ENCODE measurements around the gene VSTM2L.

Gene VSTM2L

DNA sequence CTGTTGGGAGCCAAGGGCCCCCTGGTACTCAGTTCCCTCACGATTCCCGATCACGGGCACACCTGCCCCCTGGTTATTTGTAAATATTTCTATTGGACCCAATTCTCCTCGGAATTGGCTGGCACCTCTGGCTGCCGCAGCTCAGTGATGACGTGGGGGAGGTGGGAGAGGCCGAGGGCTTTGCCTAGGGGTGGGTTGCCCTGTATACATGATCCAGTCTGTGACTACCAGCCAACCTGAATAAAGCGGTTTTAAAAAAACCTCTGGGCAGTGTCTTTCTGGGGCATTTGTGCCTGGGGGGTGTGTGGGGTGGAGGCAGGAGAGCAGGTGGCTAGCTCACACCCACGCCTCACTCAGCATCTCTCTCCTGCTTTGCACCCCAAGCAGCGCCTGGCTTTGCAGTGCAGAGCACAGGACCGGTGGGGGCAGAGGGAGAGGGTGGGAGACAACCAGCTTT lies 42.2 kb downstream of the VSTM2L start:
- H3K4me3 ChIP-seq (ENCODE audit: insufficient read depth, low read depth, low read length, poor library complexity, severe bottlenecking) = no peak overlapping the region
- DNase-seq = no peak
- H3K27me3 ChIP-seq (replicated peaks; ENCODE audit: control insufficient read depth, insufficient read depth, low read length, poor library complexity, severe bottlenecking) = no peaks in the 10 kb centered on the region
- H3K27ac ChIP-seq (ENCODE audit: insufficient read depth, low read length, poor library complexity, severe bottlenecking) = no peak overlapping the region
- H3K4me1 ChIP-seq (ENCODE audit: control insufficient read depth, insufficient read depth, low read length, poor library complexity, severe bottlenecking) = no peaks in the 10 kb centered on the region
- H3K9me3 ChIP-seq (ENCODE audit: control insufficient read depth, low read length) = no peaks in the 10 kb centered on the region
- no peaks in the 10 kb centered on the region for H3K36me3 ChIP-seq (ENCODE audit: control insufficient read depth, insufficient read depth, low read length)

DNA sequence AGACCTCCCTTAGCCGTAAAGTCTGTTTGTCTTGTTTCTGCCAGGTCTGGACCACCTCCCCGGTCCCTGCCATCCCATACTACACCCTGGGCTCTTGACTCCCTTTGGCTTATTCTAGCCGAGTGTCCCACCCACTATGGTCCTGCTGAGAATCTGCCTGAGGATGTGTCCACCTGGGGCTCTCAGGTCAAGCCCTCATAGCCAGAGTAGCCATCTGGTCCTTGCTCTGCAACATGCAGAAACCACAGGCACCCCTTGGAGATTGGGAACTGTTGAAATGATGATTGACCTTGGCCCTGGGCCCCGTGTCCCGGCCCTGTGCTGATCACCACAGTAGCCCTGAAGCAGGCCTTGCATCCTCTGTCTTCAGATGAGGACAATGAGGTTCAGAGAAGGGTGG lies 44.0 kb downstream of the VSTM2L start:
- Histone ChIP-seq H3K36me3 (ENCODE audit: control insufficient read depth, insufficient read depth, low read length) (no peaks in the 10 kb centered on the region), H3K9me3 (ENCODE audit: control insufficient read depth, low read length) (no peaks in the 10 kb centered on the region), H3K27me3 (replicated peaks; ENCODE audit: control insufficient read depth, insufficient read depth, low read length, poor library complexity, severe bottlenecking) (no peaks in the 10 kb centered on the region), H3K4me1 (ENCODE audit: control insufficient read depth, insufficient read depth, low read length, poor library complexity, severe bottlenecking) (no peaks in the 10 kb centered on the region), H3K4me3 (ENCODE audit: insufficient read depth, low read depth, low read length, poor library complexity, severe bottlenecking) (no peak overlapping the region), H3K27ac (ENCODE audit: insufficient read depth, low read length, poor library complexity, severe bottlenecking) (no peak overlapping the region)
- DNase-seq = no peak

DNA sequence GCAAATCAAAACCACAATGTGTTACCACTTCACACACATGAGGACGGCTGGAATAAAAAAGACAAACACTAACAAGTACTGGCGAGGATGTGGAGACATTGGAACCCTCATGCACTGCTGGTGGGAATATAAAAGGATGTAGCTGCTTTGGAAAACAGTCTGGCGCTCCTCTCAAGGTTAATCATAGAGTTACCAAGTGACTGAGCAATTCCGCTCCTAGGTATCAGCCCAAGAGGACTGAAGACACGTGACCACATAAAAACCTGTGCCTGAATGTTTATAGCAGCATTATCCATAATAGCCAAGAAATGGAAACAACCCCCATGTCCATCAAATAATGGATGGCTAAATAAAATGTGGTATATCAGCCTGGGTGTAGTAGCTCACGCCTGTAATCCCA lies 45.0 kb downstream of the VSTM2L start:
- Histone ChIP-seq H3K4me1 (ENCODE audit: control insufficient read depth, insufficient read depth, low read length, poor library complexity, severe bottlenecking) (no peaks in the 10 kb centered on the region), H3K27ac (ENCODE audit: insufficient read depth, low read length, poor library complexity, severe bottlenecking) (no peak overlapping the region), H3K4me3 (ENCODE audit: insufficient read depth, low read depth, low read length, poor library complexity, severe bottlenecking) (no peak overlapping the region), H3K36me3 (ENCODE audit: control insufficient read depth, insufficient read depth, low read length) (no peaks in the 10 kb centered on the region), H3K9me3 (ENCODE audit: control insufficient read depth, low read length) (no peaks in the 10 kb centered on the region), H3K27me3 (replicated peaks; ENCODE audit: control insufficient read depth, insufficient read depth, low read length, poor library complexity, severe bottlenecking) (no peaks in the 10 kb centered on the region)
- DNase-seq = no peak

DNA sequence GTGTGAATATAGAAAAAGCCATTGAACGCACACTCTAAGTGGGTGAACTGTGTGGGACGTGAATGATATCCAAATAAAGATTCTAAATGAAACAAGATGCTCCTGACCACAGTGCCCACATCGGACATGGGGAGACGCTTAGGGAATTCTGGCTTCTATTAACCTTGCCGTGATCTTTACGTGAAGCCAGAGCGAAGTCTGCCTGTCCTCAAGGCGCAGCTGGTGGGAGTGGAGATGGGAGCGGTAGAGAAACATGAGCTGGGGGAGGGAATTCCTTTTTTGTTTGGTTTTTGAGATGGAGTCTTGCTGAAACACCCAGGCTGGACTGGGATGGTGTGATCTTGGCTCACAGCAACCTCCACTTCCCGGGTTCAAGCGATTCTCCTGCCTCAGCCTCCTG lies 46.0 kb downstream of the VSTM2L start:
- Histone ChIP-seq H3K27me3 (replicated peaks; ENCODE audit: control insufficient read depth, insufficient read depth, low read length, poor library complexity, severe bottlenecking) (no peaks in the 10 kb centered on the region), H3K36me3 (ENCODE audit: control insufficient read depth, insufficient read depth, low read length) (no peaks in the 10 kb centered on the region), H3K4me1 (ENCODE audit: control insufficient read depth, insufficient read depth, low read length, poor library complexity, severe bottlenecking) (no peaks in the 10 kb centered on the region), H3K27ac (ENCODE audit: insufficient read depth, low read length, poor library complexity, severe bottlenecking) (no peak overlapping the region), H3K4me3 (ENCODE audit: insufficient read depth, low read depth, low read length, poor library complexity, severe bottlenecking) (no peak overlapping the region), H3K9me3 (ENCODE audit: control insufficient read depth, low read length) (no peaks in the 10 kb centered on the region)
- DNase-seq = no peak

DNA sequence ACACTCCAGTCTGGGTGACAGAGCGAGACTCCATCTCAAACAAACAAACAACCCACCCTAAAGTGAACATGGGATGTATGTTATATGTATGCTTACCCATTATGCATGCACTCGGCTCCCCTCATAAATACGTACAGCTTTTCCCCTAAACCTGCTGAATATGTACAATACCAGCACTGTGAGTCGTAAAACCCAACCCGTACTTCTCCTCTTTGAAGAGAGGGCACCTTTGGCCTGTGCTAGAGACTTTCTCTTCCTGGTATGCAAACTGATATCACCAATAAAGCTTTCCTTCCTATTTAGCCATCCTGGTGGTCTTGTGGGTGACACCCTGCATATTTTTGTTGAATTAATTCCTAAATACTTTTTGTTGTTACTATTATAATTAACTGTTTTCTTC lies 51.3 kb downstream of the VSTM2L start:
- Histone ChIP-seq H3K27ac (ENCODE audit: insufficient read depth, low read length, poor library complexity, severe bottlenecking) (no peak overlapping the region), H3K4me3 (ENCODE audit: insufficient read depth, low read depth, low read length, poor library complexity, severe bottlenecking) (no peak overlapping the region), H3K9me3 (ENCODE audit: control insufficient read depth, low read length) (no peaks in the 10 kb centered on the region), H3K4me1 (ENCODE audit: control insufficient read depth, insufficient read depth, low read length, poor library complexity, severe bottlenecking) (no peaks in the 10 kb centered on the region), H3K27me3 (replicated peaks; ENCODE audit: control insufficient read depth, insufficient read depth, low read length, poor library complexity, severe bottlenecking) (no peaks in the 10 kb centered on the region), H3K36me3 (ENCODE audit: control insufficient read depth, insufficient read depth, low read length) (no peaks in the 10 kb centered on the region)
- no peak for DNase-seq

DNA sequence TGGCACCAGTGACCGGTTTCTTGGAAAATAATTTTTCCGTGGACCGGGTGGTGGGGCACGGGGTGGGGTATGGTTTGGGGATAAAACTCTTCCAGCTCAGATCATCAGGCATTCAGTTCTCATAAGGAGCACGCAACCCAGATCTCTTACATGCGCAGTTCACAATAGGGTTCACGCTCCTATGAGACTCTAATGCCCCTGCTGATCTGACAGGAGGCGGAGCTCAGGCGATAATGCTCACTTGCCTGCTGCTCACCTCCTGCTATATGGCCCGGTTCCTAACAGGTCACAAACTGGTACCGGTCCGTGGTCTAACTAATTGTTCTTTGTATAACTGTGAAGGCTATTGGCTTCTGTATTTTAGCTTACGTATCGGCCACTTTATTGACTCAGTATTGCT lies 51.7 kb downstream of the VSTM2L start:
- no peak overlapping the region for H3K27ac ChIP-seq (ENCODE audit: insufficient read depth, low read length, poor library complexity, severe bottlenecking)
- no peaks in the 10 kb centered on the region for H3K27me3 ChIP-seq (replicated peaks; ENCODE audit: control insufficient read depth, insufficient read depth, low read length, poor library complexity, severe bottlenecking)
- H3K4me3 ChIP-seq (ENCODE audit: insufficient read depth, low read depth, low read length, poor library complexity, severe bottlenecking) = no peak overlapping the region
- no peaks in the 10 kb centered on the region for H3K9me3 ChIP-seq (ENCODE audit: control insufficient read depth, low read length)
- no peaks in the 10 kb centered on the region for H3K36me3 ChIP-seq (ENCODE audit: control insufficient read depth, insufficient read depth, low read length)
- DNase-seq = no peak
- no peaks in the 10 kb centered on the region for H3K4me1 ChIP-seq (ENCODE audit: control insufficient read depth, insufficient read depth, low read length, poor library complexity, severe bottlenecking)

DNA sequence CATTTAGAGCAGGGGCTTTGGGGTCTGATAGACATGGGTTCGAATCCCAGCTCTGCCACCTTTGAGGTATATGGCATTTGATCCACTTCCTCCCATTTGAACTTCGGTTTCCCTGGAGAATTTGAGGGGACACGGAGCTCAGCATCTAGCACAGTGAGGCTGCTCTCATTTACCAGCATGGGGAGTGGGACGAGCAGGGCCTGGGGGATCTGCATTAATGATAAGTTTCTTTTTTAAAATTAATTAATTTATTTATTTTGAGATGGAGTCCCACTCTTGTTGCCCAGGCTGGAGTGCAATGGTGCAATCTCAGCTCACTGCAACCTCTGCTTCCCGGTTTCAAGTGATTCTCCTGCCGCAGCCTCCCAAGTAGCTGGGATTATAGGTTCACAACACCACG lies 52.6 kb downstream of the VSTM2L start:
- no peaks in the 10 kb centered on the region for H3K4me1 ChIP-seq (ENCODE audit: control insufficient read depth, insufficient read depth, low read length, poor library complexity, severe bottlenecking)
- H3K9me3 ChIP-seq (ENCODE audit: control insufficient read depth, low read length) = no peaks in the 10 kb centered on the region
- no peaks in the 10 kb centered on the region for H3K36me3 ChIP-seq (ENCODE audit: control insufficient read depth, insufficient read depth, low read length)
- no peak overlapping the region for H3K4me3 ChIP-seq (ENCODE audit: insufficient read depth, low read depth, low read length, poor library complexity, severe bottlenecking)
- no peaks in the 10 kb centered on the region for H3K27me3 ChIP-seq (replicated peaks; ENCODE audit: control insufficient read depth, insufficient read depth, low read length, poor library complexity, severe bottlenecking)
- H3K27ac ChIP-seq (ENCODE audit: insufficient read depth, low read length, poor library complexity, severe bottlenecking) = no peak overlapping the region
- DNase-seq = no peak

DNA sequence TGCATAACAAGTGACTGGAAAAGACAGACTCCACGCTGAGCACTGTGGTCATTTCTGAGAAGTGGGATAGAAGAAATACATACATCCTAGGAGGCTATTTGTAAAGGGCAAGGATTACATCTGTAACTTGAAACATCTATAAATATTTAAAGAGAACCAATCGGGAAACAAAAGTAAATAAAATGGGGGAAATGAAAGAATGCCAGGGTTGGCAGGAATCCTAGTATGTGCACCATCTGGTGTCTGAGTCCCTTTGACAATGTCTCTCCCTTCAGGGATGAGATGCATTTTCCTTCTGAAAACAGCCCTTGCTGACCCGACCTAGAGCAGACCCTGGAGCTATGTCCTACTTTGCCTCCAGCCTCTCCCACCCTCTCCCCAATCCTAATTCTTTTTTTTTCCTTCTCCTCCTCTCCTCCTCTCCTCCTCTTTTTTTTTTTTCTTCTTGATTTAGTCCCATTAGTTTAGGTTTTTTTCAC lies 53.2 kb downstream of the VSTM2L start:
- no peaks in the 10 kb centered on the region for H3K27me3 ChIP-seq (replicated peaks; ENCODE audit: control insufficient read depth, insufficient read depth, low read length, poor library complexity, severe bottlenecking)

DNA sequence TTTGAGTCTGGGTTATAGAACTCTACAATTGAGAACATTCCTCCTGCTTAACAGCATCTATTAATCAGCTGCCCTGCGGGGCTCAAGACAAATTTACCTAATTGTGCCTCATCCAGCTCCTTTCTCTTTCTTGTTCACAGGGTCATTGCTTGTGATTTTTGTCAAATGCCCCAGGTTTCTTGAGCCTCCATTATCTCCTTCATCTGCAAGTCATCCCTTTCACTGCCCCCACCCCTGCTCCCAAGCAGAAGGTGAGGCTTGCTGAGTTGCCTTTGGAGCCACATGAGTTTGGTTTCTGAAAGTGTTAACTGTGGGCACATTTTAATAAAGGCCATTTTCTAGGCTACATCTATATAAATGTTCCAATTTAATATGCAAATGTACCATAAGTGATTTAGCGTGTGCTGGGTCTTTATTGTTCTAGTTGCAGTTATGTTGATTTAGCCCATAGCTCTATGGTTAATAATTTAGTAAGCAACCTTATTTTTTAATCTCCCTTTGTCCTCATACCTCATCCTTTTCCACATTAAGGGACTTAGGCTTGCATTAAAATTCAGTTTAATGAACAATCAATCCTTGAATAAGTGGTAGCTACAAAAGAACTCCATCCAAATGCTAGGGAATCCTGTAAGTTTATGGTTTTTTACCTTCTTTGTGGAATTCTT lies 56.1 kb downstream of the VSTM2L start:
- Histone ChIP-seq H3K4me3 (ENCODE audit: insufficient read depth, low read depth, low read length, poor library complexity, severe bottlenecking) (no peak overlapping the region), H3K9me3 (ENCODE audit: control insufficient read depth, low read length) (no peaks in the 10 kb centered on the region), H3K36me3 (ENCODE audit: control insufficient read depth, insufficient read depth, low read length) (no peaks in the 10 kb centered on the region), H3K27ac (ENCODE audit: insufficient read depth, low read length, poor library complexity, severe bottlenecking) (no peak overlapping the region), H3K27me3 (replicated peaks; ENCODE audit: control insufficient read depth, insufficient read depth, low read length, poor library complexity, severe bottlenecking) (no peaks in the 10 kb centered on the region), H3K4me1 (ENCODE audit: control insufficient read depth, insufficient read depth, low read length, poor library complexity, severe bottlenecking) (no peaks in the 10 kb centered on the region)
- DNase-seq = no peak

More for the DNA sequence above, 53.2 kb downstream of the VSTM2L start:
- no peaks in the 10 kb centered on the region for H3K9me3 ChIP-seq (ENCODE audit: control insufficient read depth, low read length)
- no peak overlapping the region for H3K27ac ChIP-seq (ENCODE audit: insufficient read depth, low read length, poor library complexity, severe bottlenecking)
- DNase-seq = no peak
- no peaks in the 10 kb centered on the region for H3K36me3 ChIP-seq (ENCODE audit: control insufficient read depth, insufficient read depth, low read length)
- H3K4me3 ChIP-seq (ENCODE audit: insufficient read depth, low read depth, low read length, poor library complexity, severe bottlenecking) = no peak overlapping the region
- no peaks in the 10 kb centered on the region for H3K4me1 ChIP-seq (ENCODE audit: control insufficient read depth, insufficient read depth, low read length, poor library complexity, severe bottlenecking)

DNA sequence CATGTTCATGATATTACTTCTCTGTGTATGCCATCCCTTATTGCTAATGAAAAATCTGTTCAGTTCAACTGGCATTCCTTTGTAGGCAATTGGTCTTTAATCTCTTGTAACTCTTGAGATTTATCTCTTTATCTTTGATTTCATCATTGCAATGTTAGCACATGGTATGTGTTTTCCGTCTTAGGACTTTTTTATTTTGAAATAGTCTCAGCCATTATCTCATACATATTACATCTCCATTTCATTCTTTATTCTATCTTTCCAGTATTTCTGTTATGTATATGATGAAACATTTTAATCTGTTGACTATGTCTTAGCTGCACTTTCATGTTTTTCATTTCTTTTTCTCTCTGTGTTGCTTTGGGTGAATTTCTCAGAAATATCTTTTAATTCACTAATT lies 58.1 kb downstream of the VSTM2L start:
- Histone ChIP-seq H3K9me3 (ENCODE audit: control insufficient read depth, low read length) (no peaks in the 10 kb centered on the region), H3K36me3 (ENCODE audit: control insufficient read depth, insufficient read depth, low read length) (no peaks in the 10 kb centered on the region), H3K27ac (ENCODE audit: insufficient read depth, low read length, poor library complexity, severe bottlenecking) (no peak overlapping the region), H3K27me3 (replicated peaks; ENCODE audit: control insufficient read depth, insufficient read depth, low read length, poor library complexity, severe bottlenecking) (no peaks in the 10 kb centered on the region), H3K4me1 (ENCODE audit: control insufficient read depth, insufficient read depth, low read length, poor library complexity, severe bottlenecking) (no peaks in the 10 kb centered on the region), H3K4me3 (ENCODE audit: insufficient read depth, low read depth, low read length, poor library complexity, severe bottlenecking) (no peak overlapping the region)
- no peak for DNase-seq

Data from effector memory CD4-positive, alpha-beta T cell (primary cell).